Measurements from ENCODE around the gene LIN9.
"Not testable (repeated sequence)": the region's sequence is repeated elsewhere in the genome, so short reads cannot be mapped to it uniquely, and the experiment has no call there.

Gene LIN9, protein sequence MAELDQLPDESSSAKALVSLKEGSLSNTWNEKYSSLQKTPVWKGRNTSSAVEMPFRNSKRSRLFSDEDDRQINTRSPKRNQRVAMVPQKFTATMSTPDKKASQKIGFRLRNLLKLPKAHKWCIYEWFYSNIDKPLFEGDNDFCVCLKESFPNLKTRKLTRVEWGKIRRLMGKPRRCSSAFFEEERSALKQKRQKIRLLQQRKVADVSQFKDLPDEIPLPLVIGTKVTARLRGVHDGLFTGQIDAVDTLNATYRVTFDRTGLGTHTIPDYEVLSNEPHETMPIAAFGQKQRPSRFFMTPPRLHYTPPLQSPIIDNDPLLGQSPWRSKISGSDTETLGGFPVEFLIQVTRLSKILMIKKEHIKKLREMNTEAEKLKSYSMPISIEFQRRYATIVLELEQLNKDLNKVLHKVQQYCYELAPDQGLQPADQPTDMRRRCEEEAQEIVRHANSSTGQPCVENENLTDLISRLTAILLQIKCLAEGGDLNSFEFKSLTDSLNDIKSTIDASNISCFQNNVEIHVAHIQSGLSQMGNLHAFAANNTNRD

DNA sequence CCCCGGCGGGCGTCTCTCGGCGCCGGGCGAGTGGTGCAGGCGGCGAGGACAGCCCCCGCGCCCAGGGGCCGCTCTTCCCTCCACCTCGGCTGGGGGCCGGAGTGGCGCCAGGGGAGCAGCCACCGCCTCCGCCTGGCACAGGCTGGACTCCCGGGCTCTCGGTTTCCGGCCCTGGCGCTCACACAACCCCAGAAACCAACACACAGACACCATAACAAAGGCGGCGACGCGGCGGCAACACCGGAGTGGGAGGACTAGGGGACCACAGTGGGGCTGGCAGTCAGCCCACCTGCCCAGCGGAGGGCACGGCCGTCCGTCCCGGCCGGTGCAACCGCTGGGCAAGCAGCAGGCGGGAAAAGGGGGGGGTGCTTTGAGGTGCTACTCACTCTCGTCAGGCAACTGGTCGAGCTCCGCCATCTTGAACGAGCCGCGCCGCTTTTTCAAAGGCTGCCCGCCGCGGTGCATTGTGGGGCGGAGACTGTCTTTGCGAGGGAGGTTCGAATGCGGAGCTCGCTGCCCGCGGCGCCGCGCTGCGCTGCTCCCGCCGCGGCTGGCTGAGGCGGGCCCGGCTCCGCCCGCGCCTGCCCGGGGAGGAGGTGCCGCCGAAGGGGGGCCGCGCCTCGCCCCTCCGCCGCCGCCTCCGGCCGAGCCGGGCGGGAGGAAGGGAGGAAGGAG, at the start of gene LIN9:
Gene LIN9, minus strand, starts transcription at position 442 of the 675 bp plus-strand sequence. Its CDS starts 25 bp downstream, at position 417.
- Histone ChIP-seq H3K36me3 (replicated peaks) (peaks cover 4% of the 10 kb centered on the region; the same call in 1 of the 2 replicates), H3K27me3 (ENCODE audit: low read depth) (no peaks in the 10 kb centered on the region), H3K4me1 (peaks cover 10% of the 10 kb centered on the region), H3K9me3 (no peaks in the 10 kb centered on the region), H3K4me3 (peak within 1 kb of the TSS; percentile 96)
- in situ Hi-C loops (cut with MboI; ENCODE audit: low sequenced_read_pairs) = no loop called here
- peak; percentile 87 to 97 for DNase-seq (ENCODE audit: low spot score in 2 of 2)

DNA sequence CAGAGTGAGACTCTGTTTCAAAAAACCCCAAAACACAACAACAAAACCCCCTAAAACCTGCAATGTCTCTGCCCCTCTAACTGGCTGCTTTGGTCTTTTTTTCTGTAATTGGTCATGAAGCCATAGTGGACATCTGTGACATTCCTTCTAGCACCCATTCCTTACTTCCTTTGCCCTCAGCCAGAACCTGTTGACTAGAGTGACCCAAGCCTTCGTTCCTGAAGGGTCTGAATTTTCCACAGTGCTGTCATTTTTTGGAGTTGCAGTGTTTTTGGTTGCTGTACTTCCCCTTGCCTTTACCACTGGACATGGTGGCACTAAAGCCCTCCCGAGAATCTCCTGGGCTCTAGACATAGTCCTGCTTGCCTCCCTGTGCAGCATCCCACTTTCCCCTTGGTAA, 48.5 kb upstream of the LIN9 start:
- no peaks in the 10 kb centered on the region for H3K4me1 ChIP-seq
- peaks cover 41% of the 10 kb centered on the region for H3K36me3 ChIP-seq (replicated peaks)
- no peaks in the 10 kb centered on the region for H3K9me3 ChIP-seq
- no peak overlapping the region for H3K4me3 ChIP-seq
- no peak for DNase-seq (ENCODE audit: low spot score in 2 of 2)
- in situ Hi-C loops (cut with MboI; ENCODE audit: low sequenced_read_pairs) = no loop called here
- no peaks in the 10 kb centered on the region for H3K27me3 ChIP-seq (ENCODE audit: low read depth)

DNA sequence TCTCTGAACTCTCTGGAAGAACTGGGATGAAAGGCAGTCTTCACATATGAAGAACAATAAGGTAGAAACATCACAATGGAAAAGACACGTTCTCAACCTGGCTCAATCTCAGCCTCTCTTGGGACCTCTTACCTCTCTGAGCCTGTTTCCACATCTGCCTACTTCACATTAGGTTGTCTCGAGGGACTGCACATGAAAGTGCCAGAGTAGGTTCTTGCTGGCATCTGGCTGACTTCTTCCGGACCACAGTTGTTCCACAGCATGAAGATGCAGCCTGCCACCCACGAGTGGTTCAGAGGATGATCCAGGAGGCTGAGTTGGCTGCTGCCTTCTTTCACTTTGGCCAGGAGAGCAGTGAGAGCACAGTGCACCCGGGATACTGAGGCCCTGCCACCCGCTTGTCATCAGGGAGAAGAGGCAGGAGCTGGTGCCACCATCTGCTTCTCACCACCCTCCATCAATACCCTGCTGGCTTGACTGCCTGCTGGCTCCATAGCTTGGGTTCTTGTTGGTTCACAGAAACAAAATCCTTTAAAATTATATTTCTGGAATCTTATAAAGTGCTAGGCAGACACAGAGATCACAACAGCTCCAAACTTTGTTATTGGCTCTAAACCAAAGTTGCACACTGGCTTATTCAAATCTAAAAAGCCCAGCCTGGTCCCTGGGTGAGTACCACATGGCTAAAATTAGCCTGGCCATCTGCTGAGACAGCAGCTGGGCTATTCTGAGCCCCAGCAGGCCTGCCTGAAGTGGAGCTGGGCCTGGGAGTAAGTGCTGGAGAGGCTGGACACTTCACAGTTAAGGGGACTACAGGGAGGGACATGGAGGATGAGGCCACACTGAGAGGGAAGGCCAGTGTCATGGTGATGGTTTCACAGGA, 46.9 kb upstream of the LIN9 start:
- H3K4me1 ChIP-seq = no peaks in the 10 kb centered on the region
- in situ Hi-C loops (cut with MboI; ENCODE audit: low sequenced_read_pairs) = no loop called here
- H3K27me3 ChIP-seq (ENCODE audit: low read depth) = no peaks in the 10 kb centered on the region
- peaks cover 26% of the 10 kb centered on the region for H3K36me3 ChIP-seq (replicated peaks)
- no peaks in the 10 kb centered on the region for H3K9me3 ChIP-seq
- H3K4me3 ChIP-seq = no peak overlapping the region
- DNase-seq (ENCODE audit: low spot score in 2 of 2) = no peak

DNA sequence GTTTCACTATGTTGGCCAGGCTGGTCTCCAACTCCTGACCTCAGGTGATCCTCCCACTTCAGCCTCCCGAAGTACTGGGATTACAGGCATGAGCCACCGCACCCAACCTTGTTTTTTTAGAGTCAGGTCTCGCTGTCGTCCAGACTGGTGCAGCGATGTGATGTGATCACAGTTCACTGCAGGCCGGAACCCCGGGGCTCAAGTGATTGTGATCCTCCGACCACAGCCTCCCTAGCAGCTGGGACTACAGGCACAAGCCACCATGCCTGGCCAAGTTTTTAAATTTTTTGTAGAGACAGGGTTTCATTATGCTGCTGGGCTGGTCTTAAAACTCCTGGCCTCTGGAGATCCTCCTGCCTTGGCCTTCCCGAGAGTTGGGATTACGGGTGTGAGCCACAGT, 46.1 kb upstream of the LIN9 start:
- Histone ChIP-seq H3K4me1 (no peaks in the 10 kb centered on the region), H3K4me3 (no peak overlapping the region)
- in situ Hi-C loops (cut with MboI; ENCODE audit: low sequenced_read_pairs) = no loop called here

DNA sequence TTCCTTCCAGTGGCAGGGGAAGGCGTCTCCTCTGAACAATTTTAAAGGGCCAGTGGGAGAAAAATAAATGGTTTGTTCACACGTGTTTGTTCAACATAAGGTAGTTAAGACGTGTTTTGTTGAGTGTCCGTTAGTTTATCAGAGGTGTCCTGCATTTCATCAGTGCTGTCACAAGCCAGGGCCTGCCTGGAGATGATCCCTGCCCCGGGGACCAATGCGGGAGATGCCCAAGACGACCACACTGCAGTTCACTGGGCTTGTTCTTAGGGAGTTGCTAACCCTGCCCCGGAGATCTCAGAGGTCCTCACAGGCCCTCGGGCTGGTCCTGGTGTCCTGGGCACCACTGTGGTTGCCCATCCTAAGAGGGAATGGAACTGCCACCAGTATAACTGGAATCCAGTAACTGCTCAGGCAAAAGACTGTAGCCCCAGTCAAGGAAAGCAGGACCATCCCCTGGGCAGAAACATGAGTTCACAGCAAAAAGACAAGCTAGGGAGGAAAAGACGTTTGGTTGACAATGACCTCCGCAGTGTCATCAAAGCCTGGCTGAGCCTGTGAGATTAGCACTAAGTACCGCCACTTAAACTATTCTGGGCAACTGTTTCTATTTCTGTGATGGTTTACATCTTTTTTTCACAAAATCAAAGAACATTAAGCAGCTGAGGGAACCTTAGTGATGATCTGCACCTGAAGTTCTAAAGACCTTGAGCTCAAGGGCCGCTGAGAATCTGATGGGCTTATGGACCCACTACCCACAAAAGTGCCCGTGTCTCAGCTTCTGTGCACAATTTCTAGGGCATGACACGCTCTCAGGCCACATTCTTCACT, 44.9 kb upstream of the LIN9 start:
- in situ Hi-C loops (cut with MboI; ENCODE audit: low sequenced_read_pairs) = no loop called here
- no peak for DNase-seq (ENCODE audit: low spot score in 2 of 2)

More for the DNA sequence above, 46.1 kb upstream of the LIN9 start:
- Histone ChIP-seq H3K36me3 (replicated peaks) (peaks cover 17% of the 10 kb centered on the region), H3K27me3 (ENCODE audit: low read depth) (no peaks in the 10 kb centered on the region), H3K9me3 (no peaks in the 10 kb centered on the region)
- DNase-seq (ENCODE audit: low spot score in 2 of 2) = no peak

DNA sequence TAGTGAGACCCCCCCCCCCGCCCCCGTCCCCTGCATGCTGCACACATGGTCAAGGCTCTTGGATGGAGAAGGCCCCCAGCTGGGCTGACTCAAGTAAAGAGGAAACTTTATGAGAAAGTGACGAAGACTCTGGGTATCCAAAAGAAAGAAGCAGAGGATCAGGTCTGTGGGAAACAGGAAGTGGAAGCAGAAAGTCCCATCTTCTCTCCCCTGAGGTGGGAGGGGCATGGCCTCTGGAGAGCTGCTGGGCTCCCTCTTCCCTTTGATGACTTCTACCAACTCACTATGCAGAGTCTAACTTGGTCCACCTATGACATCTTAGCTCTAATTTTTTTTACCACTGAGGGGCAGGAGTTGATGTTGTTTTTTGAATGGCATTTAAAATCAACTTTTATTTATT, 42.7 kb upstream of the LIN9 start:
- H3K36me3 ChIP-seq (replicated peaks) = peaks cover 4% of the 10 kb centered on the region
- H3K9me3 ChIP-seq = no peaks in the 10 kb centered on the region
- in situ Hi-C loops (cut with MboI; ENCODE audit: low sequenced_read_pairs) = no loop called here
- no peaks in the 10 kb centered on the region for H3K27me3 ChIP-seq (ENCODE audit: low read depth)
- no peak for DNase-seq (ENCODE audit: low spot score in 2 of 2)
- H3K4me1 ChIP-seq = no peaks in the 10 kb centered on the region
- H3K4me3 ChIP-seq = no peak overlapping the region

More for the DNA sequence above, 44.9 kb upstream of the LIN9 start:
- H3K4me1 ChIP-seq = no peaks in the 10 kb centered on the region
- no peak overlapping the region for H3K4me3 ChIP-seq
- H3K27me3 ChIP-seq (ENCODE audit: low read depth) = no peaks in the 10 kb centered on the region
- H3K9me3 ChIP-seq = no peaks in the 10 kb centered on the region
- peaks cover 13% of the 10 kb centered on the region for H3K36me3 ChIP-seq (replicated peaks)

DNA sequence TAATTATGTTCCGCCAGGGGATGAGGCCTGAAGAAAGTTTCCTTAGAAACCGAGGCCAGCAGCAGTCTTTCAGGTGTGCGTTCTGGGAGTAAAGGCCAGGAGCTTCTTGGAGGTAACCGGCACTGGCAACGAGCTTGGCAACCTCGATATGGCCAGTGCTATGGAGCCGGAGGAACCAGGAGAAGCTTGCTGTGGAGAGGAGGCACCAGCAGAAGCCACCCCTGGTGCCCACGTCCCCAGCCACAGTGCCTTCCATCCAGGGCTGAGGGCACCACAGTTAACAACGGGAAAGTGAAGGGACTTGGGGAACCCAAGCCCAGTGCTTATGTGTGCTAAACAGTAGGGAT, 41.5 kb upstream of the LIN9 start:
- no peaks in the 10 kb centered on the region for H3K9me3 ChIP-seq
- peaks cover 3% of the 10 kb centered on the region; the same call in 1 of the 2 replicates for H3K36me3 ChIP-seq (replicated peaks)
- no peak for DNase-seq (ENCODE audit: low spot score in 2 of 2)
- no peaks in the 10 kb centered on the region for H3K4me1 ChIP-seq
- H3K27me3 ChIP-seq (ENCODE audit: low read depth) = no peaks in the 10 kb centered on the region
- in situ Hi-C loops (cut with MboI; ENCODE audit: low sequenced_read_pairs) = no loop called here
- H3K4me3 ChIP-seq = no peak overlapping the region

DNA sequence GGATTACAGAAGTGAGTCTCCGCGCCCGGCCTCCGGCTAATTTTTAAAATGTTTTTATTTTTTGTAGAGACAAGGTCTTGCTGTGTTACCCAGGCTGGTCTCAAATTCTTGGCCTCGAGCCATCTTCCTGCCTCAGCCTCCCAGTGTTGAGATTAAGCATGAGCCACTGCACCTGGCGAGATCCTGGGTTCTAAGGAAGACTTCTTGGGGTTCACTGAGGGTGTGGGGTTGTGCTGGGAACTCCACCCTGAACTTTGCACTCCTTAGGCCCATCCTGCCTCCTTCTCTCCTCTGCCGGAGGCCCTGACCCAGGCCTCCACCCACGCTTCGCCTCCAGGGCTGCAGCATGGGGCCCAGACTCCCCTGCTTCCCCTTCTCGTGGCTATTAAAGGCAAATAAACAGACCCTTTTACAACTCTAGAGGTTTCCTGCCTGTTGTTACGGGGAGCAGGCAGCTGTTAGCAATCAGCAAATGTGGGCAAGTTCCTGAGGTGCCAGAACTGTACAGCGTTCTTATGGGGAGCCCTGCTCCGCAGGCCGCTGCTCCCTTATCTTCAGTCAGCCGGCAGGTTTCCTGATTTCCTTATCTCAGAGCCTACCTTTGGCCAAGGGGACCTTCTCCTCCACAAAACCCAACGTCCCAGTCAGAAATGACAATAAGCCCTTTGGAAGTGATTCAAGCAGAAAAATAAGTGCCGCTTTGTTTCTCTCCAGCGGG, 41.0 kb upstream of the LIN9 start:
- DNase-seq (ENCODE audit: low spot score in 2 of 2) = no peak
- Histone ChIP-seq H3K36me3 (replicated peaks) (no peaks in the 10 kb centered on the region), H3K4me3 (no peak overlapping the region), H3K27me3 (ENCODE audit: low read depth) (no peaks in the 10 kb centered on the region), H3K9me3 (no peaks in the 10 kb centered on the region), H3K4me1 (no peaks in the 10 kb centered on the region)
- in situ Hi-C loops (cut with MboI; ENCODE audit: low sequenced_read_pairs) = no loop called here

DNA sequence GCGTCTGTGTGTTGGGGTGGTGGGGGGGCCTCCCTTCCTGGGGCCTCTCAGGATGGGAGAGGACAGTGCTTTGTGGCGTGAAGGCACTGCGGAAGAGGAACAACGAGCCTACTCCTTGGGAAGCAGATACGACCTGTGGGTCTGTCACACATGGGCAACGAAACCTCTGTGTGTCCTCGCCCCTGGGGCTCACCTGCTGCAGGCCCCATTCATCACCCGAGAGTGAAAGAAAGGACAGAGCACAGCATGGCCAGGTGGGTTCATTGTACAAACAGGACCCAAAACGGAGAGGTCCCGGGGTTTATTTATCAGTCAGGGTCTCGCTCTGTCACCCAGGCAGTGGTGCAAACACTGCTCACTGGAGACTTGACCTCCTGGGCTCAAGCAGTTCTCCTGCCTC, 40.1 kb upstream of the LIN9 start:
- Histone ChIP-seq H3K36me3 (replicated peaks) (no peaks in the 10 kb centered on the region), H3K27me3 (ENCODE audit: low read depth) (no peaks in the 10 kb centered on the region), H3K4me3 (no peak overlapping the region), H3K4me1 (no peaks in the 10 kb centered on the region), H3K9me3 (no peaks in the 10 kb centered on the region)
- no peak for DNase-seq (ENCODE audit: low spot score in 2 of 2)
- in situ Hi-C loops (cut with MboI; ENCODE audit: low sequenced_read_pairs) = no loop called here

DNA sequence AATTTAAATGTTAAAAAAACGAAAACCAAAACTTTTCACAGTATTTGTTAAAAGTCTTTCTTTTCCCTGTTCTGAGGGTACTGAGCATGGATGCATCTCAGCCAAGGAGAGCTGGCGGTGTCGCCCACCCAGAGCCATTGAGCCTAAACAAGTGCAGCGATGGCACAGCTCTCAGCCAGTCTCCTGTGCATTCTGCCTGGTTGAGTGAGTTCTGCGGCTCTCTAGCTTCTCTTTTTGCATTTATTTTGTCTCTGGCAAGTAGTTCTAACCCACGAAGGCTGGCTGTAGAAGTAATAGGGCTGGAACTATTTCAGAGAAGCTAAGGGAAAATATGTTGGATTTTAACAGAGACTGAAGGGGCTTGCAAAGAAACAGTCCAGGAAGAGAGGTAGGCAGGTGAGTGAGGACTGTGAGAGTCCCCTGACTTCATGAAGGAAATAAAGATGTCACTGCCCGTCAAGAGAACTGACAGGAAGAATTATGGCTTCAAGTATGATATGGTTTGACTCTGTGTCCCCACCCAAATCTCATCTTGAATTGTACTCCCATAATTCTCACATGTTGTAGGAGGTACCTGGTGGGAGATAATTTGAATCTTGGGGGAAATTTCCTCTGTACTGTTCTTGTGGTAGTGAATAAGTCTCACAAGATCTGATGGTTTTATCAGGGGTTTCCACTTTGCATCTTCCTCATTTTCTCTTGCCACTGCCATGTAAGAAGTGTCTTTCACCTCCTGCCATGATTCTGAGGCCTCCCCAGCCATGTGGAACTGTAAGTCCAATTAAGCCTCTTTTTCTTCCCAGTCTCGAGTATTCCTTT, 35.7 kb upstream of the LIN9 start:
- Histone ChIP-seq H3K4me3 (no peak overlapping the region), H3K4me1 (no peaks in the 10 kb centered on the region), H3K27me3 (ENCODE audit: low read depth) (no peaks in the 10 kb centered on the region), H3K9me3 (0 out of 2 replicates have a peak, but pooled peaks cover 6% of the 10 kb centered on the region), H3K36me3 (replicated peaks) (no peaks in the 10 kb centered on the region)
- DNase-seq (ENCODE audit: low spot score in 2 of 2) = no peak
- in situ Hi-C loops (cut with MboI; ENCODE audit: low sequenced_read_pairs) = no loop called here

DNA sequence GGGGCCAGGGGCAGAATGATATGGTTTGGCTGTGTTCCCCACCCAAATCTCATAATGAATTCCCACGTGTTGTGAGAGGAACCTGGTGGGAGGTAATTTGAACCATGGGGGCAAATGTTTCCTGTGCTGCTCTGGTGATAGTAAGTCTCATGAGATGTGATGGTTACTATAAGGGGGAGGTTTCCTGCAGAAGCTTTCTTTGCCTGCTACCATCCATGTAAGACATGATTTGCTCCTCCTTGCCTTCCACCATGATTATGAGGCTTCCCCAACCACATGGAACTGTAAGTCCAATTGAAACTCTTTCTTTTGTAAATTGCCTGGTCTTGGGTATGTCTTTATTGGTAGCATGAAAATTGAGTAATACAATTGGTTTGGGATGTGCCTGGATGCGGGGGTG, 33.7 kb upstream of the LIN9 start:
- Histone ChIP-seq H3K27me3 (ENCODE audit: low read depth) (no peaks in the 10 kb centered on the region), H3K4me3 (no peak overlapping the region), H3K9me3 (0 out of 2 replicates have a peak, but pooled peaks cover 8% of the 10 kb centered on the region), H3K4me1 (no peaks in the 10 kb centered on the region), H3K36me3 (replicated peaks) (no peaks in the 10 kb centered on the region)
- DNase-seq (ENCODE audit: low spot score in 2 of 2) = no peak
- in situ Hi-C loops (cut with MboI; ENCODE audit: low sequenced_read_pairs) = no loop called here

DNA sequence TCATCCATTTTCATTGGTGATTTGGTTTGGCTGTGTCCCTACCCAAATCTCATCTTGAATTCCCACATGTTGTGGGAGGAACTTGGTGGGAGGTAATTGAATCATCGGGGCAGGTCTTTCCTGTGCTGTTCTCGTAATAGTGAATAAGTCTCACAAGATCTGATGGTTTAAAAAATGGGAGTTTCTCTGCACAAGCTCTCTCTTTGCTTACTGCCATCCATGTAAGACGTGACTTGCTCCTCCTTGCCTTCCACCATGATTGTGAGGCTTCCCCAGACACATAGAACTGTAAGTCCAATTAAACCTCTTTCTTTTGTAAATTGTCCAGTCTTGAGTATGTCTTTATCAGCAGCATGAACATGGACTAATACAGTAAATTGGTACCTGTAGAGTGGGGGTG, 31.1 kb upstream of the LIN9 start:
- DNase-seq (ENCODE audit: low spot score in 2 of 2); H3K27me3 ChIP-seq (ENCODE audit: low read depth); in situ Hi-C loops (cut with MboI; ENCODE audit: low sequenced_read_pairs); H3K36me3 ChIP-seq (replicated peaks); H3K4me3 ChIP-seq; H3K4me1 ChIP-seq; H3K9me3 ChIP-seq: not testable (repeated sequence)
